NCI-H2171 (cell line): ENCODE measurements around the gene KRT2.

Experiments
- DNase-seq: peaks from one replicate; lab custom pipeline; 2025; lab: John Stamatoyannopoulos, UW

KRT2 gene

GRCh38 chr12:52637299-52637698, 14.7 kb downstream of the KRT2 start:
- DNase-seq: no peak

- no peak for DNase-seq
Measured at GRCh38 chr12:52636592-52637258, 15.3 kb downstream of the KRT2 start.

- DNase-seq: no peak
Measured at GRCh38 chr12:52636189-52636588, 15.8 kb downstream of the KRT2 start.

DNA sequence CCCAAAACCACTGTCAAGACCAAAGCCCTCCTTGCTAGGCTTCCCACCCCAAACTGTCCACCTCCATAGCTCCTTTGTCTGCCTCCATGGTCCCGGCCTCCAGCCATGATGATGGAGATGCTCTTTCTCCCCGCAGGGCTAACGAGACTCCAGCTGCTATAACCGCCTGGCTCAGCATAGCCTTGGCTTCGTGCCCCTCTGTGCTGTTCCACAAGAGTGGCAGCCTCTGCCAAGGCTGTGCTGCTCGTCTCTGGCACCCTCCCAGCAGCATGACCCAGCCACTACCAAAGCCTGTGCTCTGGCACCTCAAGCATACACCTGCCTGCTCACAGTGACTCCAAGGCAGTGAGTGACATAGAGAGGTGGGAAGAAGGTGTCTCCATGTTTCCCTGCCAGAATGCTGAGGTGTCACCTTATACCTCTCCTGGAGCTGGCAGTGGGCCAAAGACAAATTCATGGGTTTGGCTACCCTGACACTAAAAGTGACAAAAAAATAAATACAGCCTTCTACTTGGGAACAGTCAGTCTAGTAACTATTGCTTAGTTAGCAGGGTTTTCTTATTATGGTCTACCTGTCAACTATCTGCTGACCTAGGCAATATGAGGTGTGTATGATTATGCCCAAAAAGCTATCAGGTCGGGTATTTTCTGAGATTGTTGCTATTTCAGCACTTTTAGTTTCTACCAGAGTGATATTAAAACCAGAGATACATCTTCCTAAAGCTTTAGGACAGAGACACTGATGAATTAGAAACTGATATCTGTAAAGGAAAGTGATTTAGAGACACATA, 17.6 kb downstream of the KRT2 start:
- DNase-seq: peak; percentile 70

DNA sequence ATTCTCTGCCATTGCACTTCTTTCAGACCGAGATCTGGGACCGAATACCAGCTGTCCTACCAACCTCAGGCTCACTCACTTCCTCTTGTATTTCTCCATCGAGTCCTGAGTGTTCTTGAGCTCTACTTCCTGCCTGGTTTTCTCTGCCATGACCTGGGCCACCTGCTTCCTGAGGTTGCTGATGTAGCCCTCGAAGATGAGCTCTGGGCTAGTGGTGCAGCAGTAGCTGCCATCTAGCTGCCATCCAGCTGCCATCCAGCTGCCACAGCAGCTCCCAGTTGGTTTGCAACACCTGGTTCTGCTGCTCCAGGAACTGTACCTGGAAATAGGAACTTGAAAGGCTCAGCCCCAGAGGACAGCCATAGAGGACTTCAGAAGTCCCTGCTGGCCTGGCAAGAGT, 18.6 kb downstream of the KRT2 start:
- DNase-seq: no peak

DNA sequence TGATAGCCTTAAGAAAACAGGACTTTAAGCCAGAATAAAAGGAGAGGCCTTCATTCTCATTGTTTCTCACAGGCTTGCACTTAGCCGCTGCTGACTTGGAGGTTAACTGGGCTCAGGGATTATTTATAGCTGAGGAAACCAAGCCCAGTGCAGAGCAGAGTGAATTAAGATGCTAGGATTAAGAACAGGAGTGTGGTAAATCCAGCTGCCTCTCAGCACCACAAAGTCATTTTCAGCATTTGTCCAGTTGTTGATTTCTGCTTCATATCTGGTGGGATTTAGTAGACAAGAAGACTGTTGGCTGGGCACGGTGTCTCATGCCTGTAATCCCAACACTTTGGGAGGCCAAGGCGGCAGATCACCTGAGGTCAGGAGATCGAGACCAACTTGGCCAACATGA, 19.4 kb downstream of the KRT2 start:
- no peak for DNase-seq

DNA sequence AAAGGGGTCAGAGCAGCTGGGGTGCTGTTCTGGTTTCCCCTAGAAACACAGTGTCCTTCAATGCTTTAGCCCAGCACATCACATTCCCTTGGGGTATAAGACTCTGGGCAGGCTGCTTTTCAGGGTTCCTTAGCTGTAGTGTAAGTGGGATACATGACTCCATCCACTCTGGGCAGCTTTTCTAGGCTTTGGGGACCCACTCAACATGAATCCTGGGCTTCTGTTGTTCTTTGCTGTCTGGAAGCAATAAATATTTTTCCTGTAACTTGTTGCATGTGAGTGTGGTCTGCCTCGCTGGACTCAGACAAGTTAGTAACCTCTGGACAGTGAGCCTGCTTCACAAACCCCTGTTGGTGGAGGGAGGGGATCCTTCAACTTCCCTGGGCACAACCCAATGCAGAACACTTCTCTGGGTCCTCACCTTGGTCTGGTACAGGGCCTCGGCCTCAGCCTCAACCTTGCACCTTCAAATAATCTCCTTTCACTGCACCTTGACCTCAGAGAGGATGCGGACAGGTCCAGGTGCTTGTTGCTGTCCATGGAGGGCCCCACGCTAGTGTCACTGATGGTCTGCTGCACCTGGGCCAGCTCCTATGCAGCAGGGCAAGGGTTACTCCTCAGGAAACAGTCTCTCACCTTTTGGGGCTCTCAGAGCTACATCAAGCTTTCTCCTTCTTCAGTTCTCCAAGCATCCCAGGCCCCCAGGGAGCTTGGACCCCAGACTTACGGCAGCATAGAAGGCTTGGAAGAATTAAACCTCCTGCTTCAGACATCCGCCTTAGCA, 20.1 kb downstream of the KRT2 start:
- no peak for DNase-seq

GRCh38 chr12:52631264-52631663, 20.7 kb downstream of the KRT2 start:
- no peak for DNase-seq

DNA sequence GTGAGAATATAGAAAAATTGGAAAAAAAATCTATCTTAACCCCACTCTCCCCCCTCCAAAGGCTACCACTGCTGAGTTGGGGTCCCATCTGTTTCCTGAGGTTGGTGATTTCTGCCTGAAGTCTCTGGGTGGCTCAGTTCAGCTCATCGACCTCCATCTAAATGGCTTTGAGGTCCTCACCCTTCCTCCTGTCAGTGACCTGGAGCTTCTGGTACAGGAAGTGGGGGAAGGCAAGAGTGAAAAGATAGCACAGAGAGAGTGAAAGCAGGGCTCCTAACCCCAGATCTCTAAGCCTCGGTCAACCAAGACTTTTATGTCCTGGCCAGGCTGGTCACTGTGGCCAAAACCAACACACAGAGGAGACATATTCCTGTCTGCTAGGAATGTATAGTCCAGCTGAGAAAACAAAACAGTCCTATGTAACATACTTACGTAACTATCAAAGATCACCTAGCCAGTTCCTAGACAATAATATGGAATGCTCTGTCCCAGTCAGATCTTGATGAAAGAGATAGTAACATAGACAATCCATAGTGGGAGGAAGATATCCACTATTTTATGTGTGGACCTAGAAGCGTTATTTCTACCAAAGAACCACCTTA, 21.3 kb downstream of the KRT2 start:
- DNase-seq: no peak

DNA sequence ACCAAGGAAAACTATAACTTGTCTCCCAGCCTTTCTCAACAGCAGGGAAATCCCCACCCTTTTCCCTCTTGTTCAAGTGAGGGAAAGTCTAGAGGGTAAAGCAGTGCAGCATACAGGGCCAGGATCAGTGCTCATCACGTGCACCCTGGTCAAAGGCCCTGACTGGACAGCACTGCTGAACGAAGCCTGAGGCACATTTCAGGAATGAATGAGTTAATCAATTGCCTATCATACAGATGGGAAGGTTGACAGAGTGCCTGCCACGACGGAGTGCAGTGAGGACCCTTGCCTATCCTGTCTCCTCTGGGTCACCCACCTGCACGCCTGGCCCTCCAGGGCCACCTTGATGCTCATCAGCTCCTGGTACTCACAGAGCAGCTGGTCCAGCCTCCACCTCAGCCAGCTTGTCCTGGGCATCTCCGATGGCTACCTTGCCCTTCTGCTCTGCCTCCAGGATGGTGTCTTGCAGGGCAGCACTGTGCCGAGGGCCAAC, 22.0 kb downstream of the KRT2 start:
- DNase-seq: no peak

DNA sequence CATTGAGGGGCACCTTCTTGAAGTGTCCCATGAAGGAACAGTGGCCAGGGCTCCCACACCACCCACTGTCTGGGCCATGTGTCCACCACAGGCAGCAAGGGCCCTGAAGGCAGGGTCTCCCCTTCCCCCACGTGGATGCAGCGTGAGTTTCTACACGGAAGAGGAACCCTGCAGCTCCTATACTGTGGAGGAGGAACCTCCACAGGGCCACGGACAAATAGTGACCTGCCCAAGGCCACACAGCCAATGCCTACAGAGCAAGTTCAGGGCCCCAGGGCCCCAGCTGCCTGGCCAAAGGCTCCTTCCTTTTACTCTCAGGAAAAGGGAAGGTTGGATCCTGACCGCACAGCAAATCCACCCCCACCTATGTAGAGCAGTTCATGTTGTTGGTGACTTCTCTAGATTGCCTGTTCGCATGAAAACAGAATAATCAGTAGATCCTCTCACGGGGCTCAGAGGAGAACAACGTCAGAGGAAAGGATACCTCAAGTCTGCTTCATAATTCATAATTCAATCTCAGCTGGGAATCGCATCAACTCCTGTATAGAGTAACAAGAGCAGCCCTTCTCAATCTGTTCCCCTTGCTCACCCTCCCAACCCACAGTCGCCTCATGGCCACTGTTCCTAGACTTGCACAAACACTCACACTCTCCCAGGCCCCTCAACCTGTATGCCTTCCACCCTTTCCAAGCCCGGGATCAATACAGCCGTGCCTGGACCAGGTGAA, 22.6 kb downstream of the KRT2 start:
- DNase-seq: no peak

DNA sequence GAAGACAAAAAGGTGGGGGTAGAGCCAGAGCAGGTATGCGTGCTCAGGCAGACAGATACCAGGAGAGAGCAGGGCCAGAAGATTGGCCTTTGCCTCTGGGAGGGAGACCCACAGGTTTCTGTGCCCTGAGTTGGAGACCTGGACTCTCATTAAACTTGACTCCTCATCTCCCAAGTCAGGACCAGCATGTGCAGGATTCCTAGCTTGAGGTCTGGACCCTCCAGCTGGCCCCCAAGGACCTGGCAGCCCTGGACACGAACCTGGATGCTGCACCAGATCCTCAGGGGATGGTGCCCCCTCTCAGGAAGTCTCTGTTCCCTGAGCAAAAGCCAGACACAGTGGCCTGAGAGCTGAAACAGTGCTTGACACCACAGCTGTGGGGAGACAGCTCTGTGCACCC, 23.2 kb downstream of the KRT2 start:
- no peak for DNase-seq

GRCh38 chr12:52628111-52628507, 23.9 kb downstream of the KRT2 start:
- DNase-seq: no peak

DNA sequence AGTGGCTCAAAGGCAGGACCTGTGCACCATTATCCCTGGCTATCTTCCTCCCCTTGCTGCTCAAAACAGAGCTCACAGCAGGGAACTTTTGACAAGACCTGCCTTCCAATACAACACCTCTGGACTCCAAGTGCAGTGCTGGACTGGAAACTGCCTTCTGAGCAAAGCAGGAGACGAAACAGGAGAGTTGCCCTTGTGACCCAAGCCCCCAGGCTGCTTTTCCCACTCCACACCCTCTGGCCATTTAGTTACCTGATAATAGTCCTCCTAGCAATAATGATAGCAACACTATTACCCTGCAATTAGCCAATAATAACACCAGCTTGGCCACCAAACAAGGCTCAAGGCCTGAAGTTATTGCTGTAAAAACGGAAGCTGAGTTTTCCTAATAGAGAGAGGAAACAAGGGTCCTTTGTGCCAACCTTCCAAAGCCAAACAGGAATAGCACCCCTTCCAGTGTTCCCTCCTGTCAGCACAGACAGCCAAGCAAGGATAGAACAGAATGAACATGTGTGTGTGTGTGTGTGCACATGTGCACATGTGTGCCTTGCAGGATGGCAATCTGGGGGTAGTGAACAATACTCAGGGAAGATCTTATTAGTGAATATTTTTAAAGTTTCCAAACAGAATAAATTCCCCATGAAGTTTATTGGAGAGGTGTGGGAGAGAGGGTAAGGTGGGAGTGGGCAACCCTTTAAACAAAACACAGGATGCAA, 24.5 kb downstream of the KRT2 start:
- no peak for DNase-seq

DNA sequence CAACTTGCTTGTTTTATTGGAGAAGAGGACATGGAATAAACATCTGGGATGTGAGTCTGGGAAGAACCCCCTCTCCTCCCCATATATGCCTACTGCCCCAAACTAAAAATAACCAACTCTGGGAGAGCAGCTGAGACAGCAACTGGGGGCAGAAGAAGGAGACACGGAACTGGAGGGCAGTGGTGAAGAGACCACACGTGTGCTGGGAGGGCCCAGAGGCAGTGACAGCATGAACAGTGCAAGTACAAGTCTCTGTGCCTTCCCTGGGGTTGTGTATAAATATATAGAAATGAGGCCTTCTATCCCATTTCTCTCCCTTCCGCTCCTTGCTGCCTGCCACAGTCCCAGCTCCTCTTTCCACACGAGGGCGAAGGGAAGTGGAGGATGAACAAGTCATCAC, 29.7 kb downstream of the KRT2 start:
- DNase-seq: no peak

GRCh38 chr12:52618866-52619265, 33.1 kb downstream of the KRT2 start:
- no peak for DNase-seq

DNA sequence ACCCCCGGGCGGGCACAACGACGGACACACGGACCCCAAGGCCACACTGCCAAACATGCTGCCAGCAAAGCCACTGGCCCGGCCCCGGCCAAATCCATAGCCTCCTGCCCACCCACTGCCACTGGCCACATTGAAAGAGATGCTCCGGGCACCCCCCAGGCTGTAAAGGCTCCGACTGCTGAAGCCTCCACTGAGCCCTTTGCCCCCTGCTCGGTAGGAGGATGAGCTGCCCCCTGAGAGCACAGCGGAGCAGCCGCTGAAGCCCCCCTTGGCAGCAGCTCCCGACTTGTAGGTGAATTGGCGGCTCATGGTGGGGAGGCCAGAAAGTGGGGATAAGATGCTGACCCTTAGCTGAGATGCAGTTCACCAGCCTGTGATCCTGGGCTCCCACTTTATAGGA, 33.8 kb downstream of the KRT2 start, which contains the start of gene KRT73:
TSS of gene KRT73 (minus strand) at position 344 of the 400 bp plus-strand sequence. CDS start at position 309, 35 bp downstream.
- DNase-seq: no peak

- no peak for DNase-seq
Measured at GRCh38 chr12:52617403-52617785, 34.6 kb downstream of the KRT2 start.

DNA sequence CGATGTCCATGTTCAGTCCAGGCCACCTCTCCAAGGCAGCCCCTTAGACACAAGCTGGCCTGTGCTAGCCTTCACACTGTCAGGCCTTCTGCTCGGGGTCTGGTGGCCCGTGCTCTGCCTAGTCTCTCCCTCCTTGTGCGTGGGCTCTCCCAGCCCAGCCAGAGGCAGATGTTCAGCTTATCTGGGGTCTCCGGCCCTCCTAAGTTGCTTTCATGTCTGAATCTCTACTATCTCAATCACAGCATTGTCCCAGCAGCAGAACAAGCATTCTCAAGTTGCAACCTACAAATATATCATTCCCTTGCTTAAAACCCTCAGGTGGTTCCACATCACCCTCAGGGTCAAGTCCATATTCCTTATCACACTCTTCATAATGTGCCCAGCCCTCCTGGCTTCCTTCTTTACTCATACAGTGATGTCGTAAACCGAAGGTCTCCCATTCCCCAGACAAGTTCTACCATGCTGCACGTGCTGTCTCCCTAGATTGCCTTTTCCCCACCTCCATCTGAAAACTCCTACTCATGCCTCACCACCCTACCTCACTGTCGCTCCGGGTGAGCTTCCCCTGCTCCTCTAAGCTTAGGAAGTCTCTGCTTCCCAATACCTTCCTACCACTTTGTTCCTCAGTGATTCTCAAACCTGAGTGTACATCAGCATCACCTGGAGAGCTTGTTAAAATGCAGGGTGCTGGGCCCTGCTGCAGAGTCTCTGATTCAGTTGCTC, 35.2 kb downstream of the KRT2 start:
- DNase-seq: no peak

DNA sequence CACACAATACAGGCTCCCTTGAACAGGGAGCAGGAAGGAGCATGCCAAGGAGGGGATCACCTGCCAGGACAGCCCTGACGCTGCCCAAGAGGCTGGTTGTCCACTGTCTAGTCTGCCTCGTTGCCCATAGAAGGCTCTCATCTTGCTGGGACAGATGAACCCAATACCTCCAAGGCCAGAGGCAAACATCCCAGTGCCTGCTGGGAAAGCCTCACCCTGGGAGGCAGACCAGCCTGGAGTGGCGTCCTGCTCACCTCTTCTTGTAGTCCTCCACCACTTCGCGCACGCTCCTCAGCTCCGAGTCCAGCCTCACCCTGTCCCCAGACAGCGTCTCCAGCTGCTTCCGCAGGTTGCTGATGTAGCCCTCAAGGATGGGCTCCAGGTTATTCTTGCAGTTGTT, 36.1 kb downstream of the KRT2 start:
- no peak for DNase-seq
